ENCODE measurements around the gene RACGAP1.

DNA sequence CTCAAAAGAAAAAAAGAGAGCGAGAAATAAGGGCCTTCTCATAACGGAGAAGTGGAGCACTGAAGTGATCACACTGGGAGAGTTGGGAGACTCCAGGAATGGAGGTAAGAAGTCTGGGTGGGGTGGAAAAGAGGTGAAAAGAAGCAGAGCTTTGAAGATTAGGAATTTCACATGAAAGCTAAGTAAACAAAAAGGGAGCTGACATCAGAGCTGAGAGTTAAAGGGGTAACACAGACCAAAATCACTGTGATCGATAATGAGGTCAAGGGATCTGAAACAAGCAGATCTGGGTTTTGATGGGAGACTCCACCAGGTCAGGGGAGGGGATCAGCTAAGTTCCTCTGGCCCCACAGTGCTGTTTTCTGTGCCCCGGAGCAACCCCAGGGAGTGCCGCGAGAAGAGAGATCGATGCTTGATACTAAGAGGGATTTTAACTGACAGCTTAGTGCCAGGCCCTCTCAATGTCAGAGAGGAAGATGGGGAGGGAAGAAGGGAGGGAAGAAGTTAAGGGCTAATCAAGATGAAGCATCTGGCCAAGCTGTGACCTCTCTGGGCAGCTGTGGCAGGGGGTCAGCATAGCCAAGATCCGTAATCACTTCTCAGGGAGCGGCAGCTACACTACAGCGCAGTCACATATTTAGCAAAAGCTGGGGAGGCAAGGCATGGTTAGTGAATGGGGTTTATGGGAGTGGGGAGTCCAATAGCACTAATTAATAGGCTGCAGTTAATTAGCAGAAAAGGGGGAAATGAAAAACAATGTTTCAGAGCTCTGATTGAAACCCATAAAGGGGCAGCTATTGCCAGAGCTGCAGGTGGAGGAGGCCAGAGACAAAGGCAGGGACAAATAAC is 44.6 kb downstream of the RACGAP1 start:
- TF ChIP-seq, protein P1, sequence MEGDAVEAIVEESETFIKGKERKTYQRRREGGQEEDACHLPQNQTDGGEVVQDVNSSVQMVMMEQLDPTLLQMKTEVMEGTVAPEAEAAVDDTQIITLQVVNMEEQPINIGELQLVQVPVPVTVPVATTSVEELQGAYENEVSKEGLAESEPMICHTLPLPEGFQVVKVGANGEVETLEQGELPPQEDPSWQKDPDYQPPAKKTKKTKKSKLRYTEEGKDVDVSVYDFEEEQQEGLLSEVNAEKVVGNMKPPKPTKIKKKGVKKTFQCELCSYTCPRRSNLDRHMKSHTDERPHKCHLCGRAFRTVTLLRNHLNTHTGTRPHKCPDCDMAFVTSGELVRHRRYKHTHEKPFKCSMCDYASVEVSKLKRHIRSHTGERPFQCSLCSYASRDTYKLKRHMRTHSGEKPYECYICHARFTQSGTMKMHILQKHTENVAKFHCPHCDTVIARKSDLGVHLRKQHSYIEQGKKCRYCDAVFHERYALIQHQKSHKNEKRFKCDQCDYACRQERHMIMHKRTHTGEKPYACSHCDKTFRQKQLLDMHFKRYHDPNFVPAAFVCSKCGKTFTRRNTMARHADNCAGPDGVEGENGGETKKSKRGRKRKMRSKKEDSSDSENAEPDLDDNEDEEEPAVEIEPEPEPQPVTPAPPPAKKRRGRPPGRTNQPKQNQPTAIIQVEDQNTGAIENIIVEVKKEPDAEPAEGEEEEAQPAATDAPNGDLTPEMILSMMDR (conservative IDR thresholded peaks at IDR 0.05; ENCODE audit: low read depth in 2 of 2) = no peak
- TF ChIP-seq POLR2AphosphoS5 (IDR thresholded peaks at IDR 0.05; ENCODE audit: low read depth) (no peak), EZH2phosphoT487 (IDR thresholded peaks at IDR 0.05; ENCODE audit: unreplicated experiment) (no peak), EZH2 (IDR thresholded peaks at IDR 0.05; ENCODE audit: low read depth, unreplicated experiment) (no peak), JUNB (IDR thresholded peaks at IDR 0.05; ENCODE audit: unreplicated experiment) (no peak), ZNF114 (CRISPR knock-in tag; IDR thresholded peaks at IDR 0.05) (no peak)
- TF ChIP-seq, protein P2, sequence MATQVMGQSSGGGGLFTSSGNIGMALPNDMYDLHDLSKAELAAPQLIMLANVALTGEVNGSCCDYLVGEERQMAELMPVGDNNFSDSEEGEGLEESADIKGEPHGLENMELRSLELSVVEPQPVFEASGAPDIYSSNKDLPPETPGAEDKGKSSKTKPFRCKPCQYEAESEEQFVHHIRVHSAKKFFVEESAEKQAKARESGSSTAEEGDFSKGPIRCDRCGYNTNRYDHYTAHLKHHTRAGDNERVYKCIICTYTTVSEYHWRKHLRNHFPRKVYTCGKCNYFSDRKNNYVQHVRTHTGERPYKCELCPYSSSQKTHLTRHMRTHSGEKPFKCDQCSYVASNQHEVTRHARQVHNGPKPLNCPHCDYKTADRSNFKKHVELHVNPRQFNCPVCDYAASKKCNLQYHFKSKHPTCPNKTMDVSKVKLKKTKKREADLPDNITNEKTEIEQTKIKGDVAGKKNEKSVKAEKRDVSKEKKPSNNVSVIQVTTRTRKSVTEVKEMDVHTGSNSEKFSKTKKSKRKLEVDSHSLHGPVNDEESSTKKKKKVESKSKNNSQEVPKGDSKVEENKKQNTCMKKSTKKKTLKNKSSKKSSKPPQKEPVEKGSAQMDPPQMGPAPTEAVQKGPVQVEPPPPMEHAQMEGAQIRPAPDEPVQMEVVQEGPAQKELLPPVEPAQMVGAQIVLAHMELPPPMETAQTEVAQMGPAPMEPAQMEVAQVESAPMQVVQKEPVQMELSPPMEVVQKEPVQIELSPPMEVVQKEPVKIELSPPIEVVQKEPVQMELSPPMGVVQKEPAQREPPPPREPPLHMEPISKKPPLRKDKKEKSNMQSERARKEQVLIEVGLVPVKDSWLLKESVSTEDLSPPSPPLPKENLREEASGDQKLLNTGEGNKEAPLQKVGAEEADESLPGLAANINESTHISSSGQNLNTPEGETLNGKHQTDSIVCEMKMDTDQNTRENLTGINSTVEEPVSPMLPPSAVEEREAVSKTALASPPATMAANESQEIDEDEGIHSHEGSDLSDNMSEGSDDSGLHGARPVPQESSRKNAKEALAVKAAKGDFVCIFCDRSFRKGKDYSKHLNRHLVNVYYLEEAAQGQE (IDR thresholded peaks at IDR 0.05; ENCODE audit: unreplicated experiment) = no peak

Data from GM23338 (cell line).